Epidermal melanocyte (primary cell): ENCODE results near the gene TUBD1.
"Not testable (repeated sequence)": the region's sequence is repeated elsewhere in the genome, so short reads cannot be mapped to it uniquely, and the experiment has no call there.

Experiments
- DNase-seq: peaks from one replicate; pipeline ENCODE4 v3.0.0; 2011; ENCODE audit warnings: low spot score; ENCODE audit not compliant: insufficient read length

TUBD1 gene

DNA sequence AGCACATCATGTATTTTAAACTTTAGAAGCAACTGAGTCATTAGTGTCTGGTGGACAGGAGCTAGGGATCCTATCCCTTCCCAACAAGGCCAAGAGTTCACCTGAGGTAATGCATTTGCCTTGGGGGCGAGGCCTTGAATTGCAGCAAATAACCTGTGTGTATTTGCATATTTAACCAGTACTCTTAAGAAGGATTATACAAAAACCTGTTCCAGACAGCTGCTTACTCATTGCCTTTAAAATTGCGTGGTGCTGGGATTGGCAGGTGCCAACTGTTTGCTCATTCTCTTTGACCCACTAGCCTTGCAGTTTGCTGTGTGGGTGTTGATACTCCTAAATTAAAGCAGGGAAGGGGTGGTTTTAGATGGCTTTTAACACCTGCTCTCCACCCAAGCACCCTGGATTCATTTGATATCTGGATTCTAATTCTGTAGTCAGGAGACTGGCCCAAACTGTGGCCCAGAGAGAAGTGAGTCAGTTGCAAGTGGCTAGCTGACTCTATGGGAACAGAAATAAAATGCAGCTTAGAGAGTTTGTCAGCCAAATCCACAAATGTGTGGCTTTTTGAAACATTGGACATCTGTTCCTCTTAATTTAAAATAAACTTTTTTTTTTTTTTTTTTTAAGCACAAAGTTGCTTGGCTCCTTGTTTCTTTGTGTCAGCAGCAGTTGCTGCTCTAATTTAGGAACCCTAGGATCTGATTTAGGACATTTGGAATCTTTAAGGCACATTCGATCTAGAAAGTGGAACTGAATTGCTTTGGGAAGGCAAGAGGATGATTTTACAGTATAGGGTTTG, 46.9 kb downstream of the TUBD1 start:
- no peak for DNase-seq

DNA sequence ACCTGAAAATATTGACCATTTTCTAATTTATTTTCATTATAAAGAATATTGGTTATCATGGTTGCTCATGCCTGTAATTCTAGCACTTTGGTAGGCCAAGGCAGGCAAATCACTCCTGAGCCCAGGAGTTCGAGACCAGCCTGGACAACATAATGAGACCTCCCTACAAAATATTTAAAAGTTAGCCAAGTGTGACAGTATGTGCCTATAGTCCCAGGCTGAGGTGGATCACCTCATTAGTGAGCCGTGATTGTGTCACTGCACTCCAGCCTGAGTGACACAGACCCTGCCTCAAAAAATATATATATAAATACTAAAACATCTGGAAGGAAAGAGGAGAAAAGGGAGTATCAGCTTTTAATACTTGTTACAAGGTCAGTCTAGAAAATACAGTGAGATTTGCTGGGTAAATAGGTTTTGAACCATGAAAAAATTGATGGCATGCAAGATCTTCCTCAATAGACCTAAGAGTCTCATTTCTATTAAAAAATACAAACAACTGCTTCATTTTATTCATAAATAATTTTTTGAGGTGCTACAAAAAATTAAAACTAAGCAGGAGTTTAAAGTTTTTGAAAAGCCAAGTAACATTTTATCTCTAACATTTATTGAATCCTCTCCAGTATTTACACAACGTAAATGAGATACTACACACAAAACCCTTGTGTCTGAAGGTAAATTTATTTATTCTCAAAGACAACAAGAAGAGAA, 47.7 kb downstream of the TUBD1 start:
- DNase-seq, result no peak

DNA sequence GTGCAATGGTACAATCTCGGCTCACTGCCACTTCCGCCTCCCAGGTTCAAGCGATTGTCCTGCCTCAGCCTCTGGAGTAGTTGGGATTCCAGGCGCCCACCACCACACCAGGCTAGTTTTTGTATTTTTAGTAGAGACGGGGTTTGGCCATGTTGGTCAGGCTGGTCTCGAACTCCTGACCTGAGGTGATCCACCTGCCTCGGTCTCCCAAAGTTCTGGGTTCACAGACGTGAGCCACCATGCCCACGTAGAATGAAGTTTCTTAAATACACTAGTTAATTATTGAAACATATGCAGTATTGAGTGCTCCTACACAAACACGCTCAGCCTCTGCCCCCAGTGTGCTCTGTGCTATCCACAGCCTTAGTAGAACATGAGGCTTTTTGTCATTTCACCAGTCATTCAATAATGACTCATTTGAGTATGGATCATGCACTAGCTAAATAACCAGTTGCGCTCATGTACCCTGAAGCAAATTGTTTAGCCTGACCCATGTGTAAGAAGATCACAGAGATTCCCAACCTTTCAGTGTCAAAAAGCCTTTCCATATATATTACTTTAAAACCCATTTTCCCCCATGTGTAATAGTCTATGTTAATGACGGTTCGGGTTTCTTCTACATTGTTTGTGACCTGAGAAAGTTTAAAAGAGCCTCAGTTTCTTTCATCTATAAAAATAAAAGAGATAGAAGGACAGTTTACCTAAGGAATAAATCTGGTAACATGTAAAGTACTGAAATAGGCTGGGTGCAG, 49.7 kb downstream of the TUBD1 start:
- no peak for DNase-seq

DNA sequence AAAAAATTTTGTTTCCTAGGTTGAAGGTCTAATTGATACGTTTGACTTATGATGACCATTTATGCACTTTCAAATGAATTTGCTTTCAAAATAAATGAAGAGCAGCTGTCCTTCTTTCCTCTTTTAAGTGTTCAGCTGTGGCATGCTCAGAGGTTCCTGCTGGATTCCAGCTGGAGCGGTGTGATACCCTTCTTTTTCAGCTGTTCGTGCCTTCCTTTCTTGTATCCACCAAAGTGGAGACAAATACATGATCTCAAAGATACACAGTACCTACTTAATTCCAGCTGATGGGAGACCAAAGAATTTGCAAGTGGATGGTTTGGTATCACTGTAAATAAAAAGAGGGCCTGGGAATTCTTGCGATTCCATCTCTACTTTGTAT, 50.9 kb downstream of the TUBD1 start:
- DNase-seq, result not testable (repeated sequence)

DNA sequence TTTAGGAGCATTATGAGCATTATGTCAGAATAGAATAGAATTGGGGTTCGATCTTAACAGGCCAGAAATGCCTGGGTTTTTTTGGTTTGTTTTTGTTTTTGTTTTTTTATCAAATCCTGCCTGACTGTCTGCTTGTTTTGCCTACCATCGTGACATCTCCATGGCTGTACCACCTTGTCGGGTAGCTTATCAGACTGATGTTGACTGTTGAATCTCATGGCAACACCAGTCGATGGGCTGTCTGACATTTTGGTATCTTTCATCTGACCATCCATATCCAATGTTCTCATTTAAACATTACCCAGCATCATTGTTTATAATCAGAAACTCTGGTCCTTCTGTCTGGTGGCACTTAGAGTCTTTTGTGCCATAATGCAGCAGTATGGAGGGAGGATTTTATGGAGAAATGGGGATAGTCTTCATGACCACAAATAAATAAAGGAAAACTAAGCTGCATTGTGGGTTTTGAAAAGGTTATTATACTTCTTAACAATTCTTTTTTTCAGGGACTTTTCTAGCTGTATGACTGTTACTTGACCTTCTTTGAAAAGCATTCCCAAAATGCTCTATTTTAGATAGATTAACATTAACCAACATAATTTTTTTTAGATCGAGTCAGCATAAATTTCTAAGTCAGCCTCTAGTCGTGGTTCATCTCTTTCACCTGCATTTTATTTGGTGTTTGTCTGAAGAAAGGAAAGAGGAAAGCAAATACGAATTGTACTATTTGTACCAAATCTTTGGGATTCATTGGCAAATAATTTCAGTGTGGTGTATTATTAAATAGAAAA, 51.5 kb downstream of the TUBD1 start:
- not testable (repeated sequence) for DNase-seq

DNA sequence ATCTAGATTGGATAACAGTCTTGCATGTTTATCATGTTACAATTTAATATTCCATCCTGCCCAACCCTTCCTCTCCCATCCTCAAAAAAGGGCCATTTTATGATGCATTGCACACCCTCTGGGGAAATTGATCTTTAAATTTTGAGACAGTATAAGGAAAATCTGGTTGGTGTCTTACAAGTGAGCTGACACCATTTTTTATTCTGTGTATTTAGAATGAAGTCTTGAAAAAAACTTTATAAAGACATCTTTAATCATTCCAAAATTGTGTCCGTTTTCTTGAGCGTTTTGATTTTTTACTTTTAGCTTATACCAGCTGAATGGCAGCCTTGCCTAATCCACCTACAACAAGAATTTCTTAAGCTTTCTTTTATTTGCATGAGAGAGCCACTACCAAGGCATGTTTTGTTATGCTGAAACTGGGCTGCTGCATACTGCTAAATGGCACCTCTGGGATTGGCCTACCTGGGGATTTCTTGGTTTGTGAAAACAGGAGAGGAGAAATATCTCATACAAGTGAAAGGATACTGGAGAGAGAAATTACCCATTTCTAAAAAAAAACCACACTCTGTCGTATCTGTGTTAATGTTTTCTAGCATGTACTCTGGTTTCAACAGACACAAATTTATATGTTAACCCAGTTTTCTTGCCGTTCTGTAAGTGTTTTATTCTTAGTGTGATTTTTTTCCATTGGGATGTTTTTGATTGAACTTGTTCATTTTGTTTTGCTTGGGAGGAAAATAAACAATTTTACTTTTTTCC, 52.2 kb downstream of the TUBD1 start:
- no peak for DNase-seq

DNA sequence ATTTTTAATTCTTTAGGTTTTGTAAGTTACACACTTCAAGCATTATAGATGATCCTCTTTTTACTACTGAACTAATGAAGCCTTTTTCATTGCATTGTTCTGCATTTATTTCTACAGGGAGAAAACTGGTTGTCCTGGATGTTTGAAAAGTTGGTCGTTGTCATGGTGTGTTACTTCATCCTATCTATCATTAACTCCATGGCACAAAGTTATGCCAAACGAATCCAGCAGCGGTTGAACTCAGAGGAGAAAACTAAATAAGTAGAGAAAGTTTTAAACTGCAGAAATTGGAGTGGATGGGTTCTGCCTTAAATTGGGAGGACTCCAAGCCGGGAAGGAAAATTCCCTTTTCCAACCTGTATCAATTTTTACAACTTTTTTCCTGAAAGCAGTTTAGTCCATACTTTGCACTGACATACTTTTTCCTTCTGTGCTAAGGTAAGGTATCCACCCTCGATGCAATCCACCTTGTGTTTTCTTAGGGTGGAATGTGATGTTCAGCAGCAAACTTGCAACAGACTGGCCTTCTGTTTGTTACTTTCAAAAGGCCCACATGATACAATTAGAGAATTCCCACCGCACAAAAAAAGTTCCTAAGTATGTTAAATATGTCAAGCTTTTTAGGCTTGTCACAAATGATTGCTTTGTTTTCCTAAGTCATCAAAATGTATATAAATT, 53.0 kb downstream of the TUBD1 start:
- DNase-seq, result peak; percentile 12

DNA sequence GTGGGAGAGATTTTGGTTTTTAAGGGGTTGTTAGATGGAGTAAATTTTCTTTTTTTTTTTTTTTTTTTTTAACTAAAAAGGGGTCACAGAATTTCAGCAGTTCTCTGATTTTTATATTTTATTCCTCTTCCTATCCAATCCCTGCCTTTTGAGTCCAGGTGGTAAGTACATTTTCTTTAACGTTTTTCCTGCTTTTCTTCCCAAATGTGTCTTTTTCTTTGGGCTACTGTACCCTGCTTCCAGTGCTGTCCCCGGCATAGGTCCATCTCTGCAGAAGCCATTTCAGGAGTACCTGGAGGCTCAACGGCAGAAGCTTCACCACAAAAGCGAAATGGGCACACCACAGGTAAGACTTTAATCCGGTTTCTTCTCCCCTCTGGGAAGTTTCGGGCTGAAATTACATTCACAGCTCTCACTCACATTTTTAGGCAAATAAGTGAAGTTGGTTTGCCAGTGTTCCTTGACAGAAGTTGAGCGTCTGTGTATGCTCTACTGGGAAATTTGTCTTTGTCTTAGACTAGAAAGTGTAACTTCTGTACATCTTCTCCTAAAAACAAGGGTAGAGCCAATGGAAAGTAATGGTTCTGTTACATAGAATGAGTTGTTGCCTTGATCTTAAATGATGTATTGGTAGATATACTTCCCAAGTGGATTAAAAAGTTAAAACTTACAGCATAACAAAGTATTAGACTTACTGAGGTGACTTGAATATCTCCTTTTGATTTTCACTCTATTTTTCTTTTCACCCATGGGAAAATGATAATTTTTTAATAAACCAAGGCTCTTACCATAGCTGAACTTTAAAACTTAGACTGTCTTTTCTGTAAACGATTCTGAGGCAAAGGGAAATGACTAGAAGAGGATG, 54.5 kb downstream of the TUBD1 start:
- no peak for DNase-seq

DNA sequence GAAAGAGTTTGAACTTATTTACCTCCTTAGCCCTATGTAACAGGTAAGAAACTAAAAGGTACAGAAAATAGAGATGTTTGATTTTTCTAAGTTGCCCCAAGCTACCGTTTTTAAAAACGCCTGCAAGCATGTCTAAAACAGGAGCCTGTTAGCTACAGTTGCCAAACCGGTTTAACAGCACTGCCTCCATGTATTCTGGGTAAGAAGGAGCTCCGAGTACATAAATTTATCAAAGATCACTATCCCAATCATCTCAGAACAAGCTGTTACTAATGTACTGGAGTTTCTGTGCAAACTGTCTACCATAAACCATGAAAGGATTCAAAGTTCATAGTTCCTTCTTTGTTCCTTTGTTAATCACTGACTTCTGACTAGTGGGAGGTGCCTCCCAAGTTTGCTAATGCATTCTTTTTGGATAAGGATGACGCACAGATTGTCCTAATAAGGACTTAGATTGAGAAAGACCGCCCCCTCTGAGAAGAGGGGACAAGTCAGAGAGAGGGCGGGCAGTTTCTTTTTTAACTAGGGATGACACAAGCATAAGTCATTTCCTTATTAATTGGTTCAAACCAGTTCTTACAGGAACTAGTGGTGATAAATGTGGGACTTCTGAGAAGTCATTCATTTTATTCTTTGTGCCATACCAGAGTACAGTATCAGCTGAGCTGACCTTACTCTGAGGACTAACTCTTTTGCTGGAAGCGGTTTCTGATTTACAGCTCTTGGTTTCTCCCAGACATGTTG, 55.3 kb downstream of the TUBD1 start:
- peak; percentile 43 for DNase-seq

DNA sequence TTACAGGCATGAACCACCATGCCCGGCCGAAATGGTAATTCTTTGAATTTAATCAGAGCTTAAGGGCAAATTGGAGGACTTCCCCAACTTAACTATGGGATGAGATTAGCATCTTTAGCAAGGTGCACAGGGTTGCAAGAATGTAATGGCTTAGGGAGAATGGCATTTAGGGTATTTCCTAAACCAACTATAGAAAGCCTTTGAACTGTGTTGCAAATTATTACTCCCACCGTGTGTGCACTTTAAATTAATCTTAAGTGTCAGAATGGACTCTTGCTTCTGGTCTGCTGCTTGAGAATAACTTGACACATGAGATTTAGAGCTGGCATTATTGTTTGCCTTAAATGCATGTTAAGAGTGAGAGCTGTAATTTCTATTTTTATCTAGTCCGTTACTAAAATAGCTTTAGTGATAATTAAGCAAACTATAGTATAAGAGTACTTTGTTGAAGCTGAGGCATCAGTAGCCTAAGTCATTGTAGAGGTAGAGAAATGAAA, 59.8 kb downstream of the TUBD1 start:
- DNase-seq, result no peak

DNA sequence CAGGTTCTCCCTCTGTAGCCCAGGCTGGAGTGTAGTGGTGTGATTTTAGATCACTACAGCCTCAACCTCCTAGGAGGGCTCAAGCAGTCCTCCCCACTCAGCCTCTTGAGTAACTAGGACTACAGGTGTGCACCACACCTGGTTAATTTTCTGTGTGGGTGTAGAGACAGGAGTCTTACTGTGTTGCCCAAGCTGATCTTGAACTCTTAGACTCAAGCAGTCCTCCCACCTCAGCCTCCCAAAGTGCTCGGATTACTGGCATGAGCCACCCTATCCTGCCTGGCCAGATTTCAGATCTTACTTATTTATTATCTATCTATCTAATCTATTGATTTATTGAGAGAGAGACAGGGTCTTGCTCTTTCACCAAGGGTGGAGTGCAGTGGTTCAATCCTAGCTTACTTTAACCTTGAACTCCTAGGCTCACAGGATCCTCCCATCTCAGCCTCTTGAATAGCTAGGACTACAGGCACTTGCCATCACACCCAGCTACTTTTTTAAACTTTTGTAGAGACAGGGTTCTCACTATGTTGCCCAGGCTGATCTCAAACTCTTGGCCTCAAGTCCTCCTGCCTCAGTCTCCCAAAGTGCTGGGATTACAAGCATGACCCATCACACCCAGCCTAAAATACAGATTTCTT, 61.8 kb downstream of the TUBD1 start:
- no peak for DNase-seq

DNA sequence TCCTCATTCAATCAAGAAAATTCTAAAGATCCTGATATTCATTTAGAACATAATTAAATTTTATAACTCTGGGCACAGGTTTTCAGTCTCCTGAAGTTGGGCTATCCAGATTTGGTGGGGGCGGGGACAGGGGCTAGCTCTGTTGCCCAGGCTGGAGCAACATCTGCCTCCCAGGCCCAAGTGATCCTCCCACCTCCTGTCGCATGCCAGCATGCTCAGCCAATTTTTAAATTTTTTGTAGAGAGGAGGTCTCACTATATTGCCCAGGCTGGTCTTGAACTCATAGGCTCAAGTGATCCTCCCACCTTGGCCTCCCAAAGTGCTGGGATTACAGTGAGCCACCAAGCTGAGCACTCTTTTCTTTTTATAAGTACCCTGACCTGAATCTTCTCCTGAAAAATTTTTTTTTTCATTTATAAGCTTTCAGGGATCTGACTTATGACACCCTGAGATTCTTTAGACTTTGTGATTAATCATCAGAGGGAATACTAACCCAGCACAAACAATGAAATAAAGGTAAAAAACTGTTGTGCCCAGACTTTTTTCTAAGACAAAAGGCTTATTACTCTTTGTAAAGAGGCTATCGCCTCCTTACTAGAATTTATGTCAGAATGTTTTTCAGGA, 62.6 kb downstream of the TUBD1 start:
- no peak for DNase-seq

DNA sequence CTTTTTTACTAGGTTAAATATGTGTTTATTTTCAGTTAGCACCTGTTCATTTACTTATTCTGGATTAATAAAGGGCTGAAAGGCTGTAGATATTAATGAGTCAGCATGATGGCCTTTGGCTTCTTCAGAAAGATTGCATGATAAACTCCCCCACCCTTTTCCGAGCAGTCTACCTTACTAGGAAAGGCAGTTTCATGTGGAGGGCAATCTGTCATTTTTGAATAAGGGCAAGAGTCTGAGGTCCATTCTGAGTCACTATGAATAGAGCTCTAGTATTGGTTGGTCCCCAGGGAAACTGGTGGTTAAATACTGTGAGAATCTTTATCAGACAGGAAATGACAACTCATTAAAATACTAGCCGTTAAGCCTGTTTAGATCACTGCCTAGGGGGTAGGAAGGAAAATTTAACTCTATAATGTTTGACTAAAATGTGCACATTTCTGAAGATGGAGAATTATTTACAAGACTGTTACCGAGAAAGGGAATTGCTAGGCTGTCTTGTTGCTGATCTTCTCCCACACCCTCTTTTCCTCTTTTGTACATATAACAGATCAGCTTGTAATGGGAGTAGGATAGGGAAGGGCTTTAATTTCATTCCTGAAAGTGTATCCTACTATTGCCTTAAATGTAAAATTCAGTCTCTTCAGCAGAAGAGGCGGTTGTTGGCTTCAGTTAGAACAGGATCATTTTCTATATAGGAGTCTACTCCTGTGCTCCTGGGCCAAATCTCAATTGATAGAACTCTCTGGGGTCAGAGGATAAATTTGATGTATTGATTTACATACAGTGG, 63.3 kb downstream of the TUBD1 start:
- DNase-seq, result peak; percentile 28

DNA sequence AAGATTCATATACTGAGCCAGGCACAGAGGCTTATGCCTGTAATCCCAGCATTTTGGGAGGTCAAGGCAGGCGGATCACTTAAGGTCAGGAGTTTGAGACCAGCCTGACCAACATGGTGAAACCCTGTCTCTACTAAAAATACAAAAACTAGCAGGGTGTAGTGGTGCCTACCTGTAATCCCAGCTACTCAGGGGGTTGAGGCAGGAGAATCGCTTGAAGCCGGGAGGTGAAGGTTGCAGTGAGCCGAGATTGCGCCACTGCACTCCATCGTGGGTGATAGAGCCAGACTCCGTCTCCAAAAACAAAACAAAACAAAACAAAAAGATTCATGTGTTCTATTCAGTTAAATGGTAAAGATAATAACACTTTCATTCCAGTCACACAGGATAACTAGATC, 63.9 kb downstream of the TUBD1 start:
- DNase-seq, result not testable (repeated sequence)

DNA sequence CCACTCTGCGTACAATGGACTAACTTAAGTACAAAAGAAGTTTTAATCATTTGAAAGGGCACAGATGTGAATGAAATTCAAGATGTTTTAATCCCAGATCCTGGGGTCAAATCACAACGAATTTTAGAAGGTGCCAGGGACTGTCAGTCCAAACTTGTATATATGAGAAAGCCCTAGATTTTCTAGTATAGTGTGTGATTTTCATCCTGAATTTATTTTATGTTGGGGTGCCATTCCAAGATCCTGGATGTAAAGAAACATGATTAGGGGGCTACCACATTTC, 64.3 kb downstream of the TUBD1 start:
- no peak for DNase-seq

DNA sequence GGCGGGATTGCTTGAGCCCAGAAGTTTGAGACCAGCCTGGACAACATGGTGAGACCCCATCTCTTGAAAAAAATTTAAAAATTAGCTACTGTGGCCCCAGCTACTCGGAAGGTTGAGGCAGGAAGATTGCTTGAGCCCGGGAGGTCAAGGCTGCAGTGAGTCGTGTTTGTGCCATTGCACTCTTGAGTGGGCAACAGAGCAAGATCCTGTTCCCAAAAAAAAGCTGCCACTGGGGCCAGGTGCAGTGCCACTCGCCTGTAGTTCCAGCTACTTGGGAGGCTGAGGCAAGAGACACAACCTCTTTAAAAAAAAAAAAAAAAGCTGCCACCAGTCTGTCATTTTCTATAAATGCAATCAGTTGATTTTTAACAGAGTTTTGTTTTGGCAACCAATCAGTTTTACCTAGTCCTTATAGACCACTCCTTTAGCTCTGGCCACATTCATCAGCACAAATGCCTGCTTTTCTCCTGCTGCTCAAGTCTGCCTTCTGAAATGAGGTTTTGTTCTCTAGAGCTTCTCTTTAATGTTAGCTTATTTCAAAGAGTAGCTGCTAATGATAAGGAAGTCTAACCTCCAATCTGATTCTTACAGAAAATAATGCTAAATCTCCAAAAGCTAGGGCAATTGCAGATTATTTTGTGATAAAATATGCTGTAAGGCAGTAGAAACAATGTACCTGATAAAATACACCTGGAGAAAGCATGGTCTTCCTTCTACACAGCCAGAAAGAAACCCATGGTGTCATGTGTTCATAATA, 64.8 kb downstream of the TUBD1 start:
- DNase-seq, result no peak
